NT2/D1 (cell line): ENCODE measurements around the gene RCCD1.
"Not testable (repeated sequence)": the region's sequence is repeated elsewhere in the genome, so short reads cannot be mapped to it uniquely, and the experiment has no call there.

ENCODE experiments used
- DNase-seq: peaks from one replicate; pipeline ENCODE4 v3.0.0-alpha.2; 2011; ENCODE audit warnings: low read depth, low spot score
- H3K27me3 ChIP-seq: 2 replicates; pipeline ENCODE4 v1.6.0; 2011; ENCODE audit warnings: mild to moderate bottlenecking; ENCODE audit not compliant: insufficient read length, insufficient read depth
- H3K36me3 ChIP-seq: 2 replicates; pipeline ENCODE4 v1.6.1; 2011; ENCODE audit warnings: mild to moderate bottlenecking, low read length, mixed read lengths; ENCODE audit not compliant: insufficient read depth, insufficient read length
- H3K4me1 ChIP-seq: 2 replicates; pipeline ENCODE4 v1.5.1; 2011; ENCODE audit not compliant: insufficient read depth, insufficient read length
- H3K4me3 ChIP-seq: 2 replicates; pipeline ENCODE4 v1.5.1; 2011; ENCODE audit warnings: low read depth; ENCODE audit not compliant: insufficient read length
- H3K9ac ChIP-seq: 2 replicates; pipeline ENCODE4 v1.6.0; 2011; ENCODE audit warnings: low read depth; ENCODE audit not compliant: insufficient read length
- H3K9me3 ChIP-seq: 2 replicates; pipeline ENCODE4 v1.5.1; 2011; ENCODE audit warnings: mild to moderate bottlenecking, low read length; ENCODE audit not compliant: insufficient read depth
- SUZ12 ChIP-seq: IDR thresholded peaks from 2 replicates; pipeline ENCODE4 v1.6.1; 2011; ENCODE audit not compliant: insufficient read length, insufficient read depth; ENCODE audit errors: extremely low read depth
- YY1 ChIP-seq: IDR thresholded peaks from 2 replicates; pipeline ENCODE4 v1.6.1; 2011; ENCODE audit not compliant: insufficient read length, insufficient read depth
- ZNF274 ChIP-seq: IDR thresholded peaks from 2 replicates; pipeline ENCODE4 v1.6.1; 2011; ENCODE audit warnings: mild to moderate bottlenecking, low read depth, low read length

RCCD1 gene

GRCh38 chr15:90954712-90955623 is at the start of gene RCCD1:
Gene RCCD1 (plus strand): TSS chr15:90954884. CDS start chr15:90956735, 1,851 bp downstream.
- Histone ChIP-seq H3K4me1 (peaks cover 8% of the 10 kb centered on the region), H3K9ac (peak within 1 kb of the TSS; percentile 89), H3K36me3 (peaks cover 53% of the 10 kb centered on the region), H3K27me3 (peaks cover 7% of the 10 kb centered on the region), H3K9me3 (no peaks in the 10 kb centered on the region), H3K4me3 (peak within 1 kb of the TSS; percentile 75)
- DNase-seq, result peak; percentile 91
- TF ChIP-seq ZNF274, result no peak
- no peak for TF ChIP-seq YY1
- TF ChIP-seq SUZ12, result no peak

- TF ChIP-seq YY1, result no peak
- TF ChIP-seq ZNF274, result no peak
- TF ChIP-seq SUZ12, result no peak
- peaks cover 26% of the 10 kb centered on the region for H3K36me3 ChIP-seq
- DNase-seq, result no peak
- H3K4me1 ChIP-seq, result peaks cover 6% of the 10 kb centered on the region
- peaks cover 18% of the 10 kb centered on the region for H3K27me3 ChIP-seq
- no peaks in the 10 kb centered on the region for H3K9me3 ChIP-seq
- H3K9ac ChIP-seq, result no peak overlapping the region
- no peak overlapping the region for H3K4me3 ChIP-seq
Measured at GRCh38 chr15:90905306-90906180, 49.1 kb upstream of the RCCD1 start.

- H3K9ac ChIP-seq, result no peak overlapping the region
- H3K4me1 ChIP-seq, result peaks cover 6% of the 10 kb centered on the region
- no peak for TF ChIP-seq ZNF274
- no peak for TF ChIP-seq SUZ12
- TF ChIP-seq YY1, result no peak
- no peak for DNase-seq
- peaks cover 34% of the 10 kb centered on the region for H3K36me3 ChIP-seq
- H3K4me3 ChIP-seq, result no peak overlapping the region
- H3K9me3 ChIP-seq, result no peaks in the 10 kb centered on the region
- H3K27me3 ChIP-seq, result peaks cover 18% of the 10 kb centered on the region
Measured at GRCh38 chr15:90906181-90906849, 48.4 kb upstream of the RCCD1 start.

- no peak overlapping the region for H3K4me3 ChIP-seq
- peaks cover 16% of the 10 kb centered on the region for H3K27me3 ChIP-seq
- peaks cover 41% of the 10 kb centered on the region for H3K36me3 ChIP-seq
- no peak overlapping the region for H3K9ac ChIP-seq
- TF ChIP-seq YY1 (no peak), SUZ12 (no peak), ZNF274 (no peak)
- no peaks in the 10 kb centered on the region for H3K9me3 ChIP-seq
- H3K4me1 ChIP-seq, result peaks cover 3% of the 10 kb centered on the region
- DNase-seq, result no peak
Measured at GRCh38 chr15:90907051-90907660, 47.5 kb upstream of the RCCD1 start.

GRCh38 chr15:90907838-90908507 is 46.7 kb upstream of the RCCD1 start:
- Histone ChIP-seq H3K27me3 (peaks cover 15% of the 10 kb centered on the region), H3K9ac (no peak overlapping the region), H3K4me1 (peaks cover 3% of the 10 kb centered on the region), H3K4me3 (no peak overlapping the region), H3K9me3 (no peaks in the 10 kb centered on the region), H3K36me3 (peaks cover 49% of the 10 kb centered on the region)
- no peak for TF ChIP-seq SUZ12
- TF ChIP-seq ZNF274, result no peak
- TF ChIP-seq YY1, result no peak
- no peak for DNase-seq

- DNase-seq, H3K27me3 ChIP-seq, H3K9ac ChIP-seq, H3K4me1 ChIP-seq, H3K9me3 ChIP-seq, H3K4me3 ChIP-seq: not testable (repeated sequence)
- peaks cover 61% of the 10 kb centered on the region for H3K36me3 ChIP-seq
Measured at GRCh38 chr15:90909449-90909848, 45.2 kb upstream of the RCCD1 start.
